Endothelial cell of umbilical vein (primary cell): ENCODE measurements around the gene MAN2A1.

Experiments used
- EZH2 ChIP-seq: IDR thresholded peaks from 2 replicates; pipeline ENCODE4 v1.6.1; 2012; ENCODE audit warnings: borderline replicate concordance, low read depth, mild to moderate bottlenecking, moderate library complexity, low read length, inconsistent platforms; ENCODE audit not compliant: severe bottlenecking
- GATA2 ChIP-seq: IDR thresholded peaks from 2 replicates; pipeline ENCODE4 v1.7.0; 2011; ENCODE audit warnings: low read depth, mild to moderate bottlenecking, moderate library complexity, mixed read lengths, low read length; ENCODE audit not compliant: insufficient read length, insufficient read depth
- JUN ChIP-seq: IDR thresholded peaks from 2 replicates; pipeline ENCODE4 v1.6.1; 2011; ENCODE audit warnings: borderline replicate concordance, low read depth; ENCODE audit not compliant: insufficient read length, insufficient read depth
- MYC ChIP-seq: IDR thresholded peaks from one replicate; pipeline ENCODE4 v1.6.1; 2011; ENCODE audit warnings: mild to moderate bottlenecking, low read depth, low read length
- POLR2A ChIP-seq: IDR thresholded peaks from 2 replicates; pipeline ENCODE4 v1.6.1; 2012; ENCODE audit warnings: low read depth, mild to moderate bottlenecking, control low read depth, low read length
- POLR2AphosphoS5 ChIP-seq: IDR thresholded peaks from 2 replicates; pipeline ENCODE4 v1.6.1; 2012; ENCODE audit warnings: low read depth, mild to moderate bottlenecking, control low read depth, low read length, moderate library complexity; ENCODE audit not compliant: insufficient read depth
- TF ChIP-seq, protein P1 (sequence below), 2 donors: IDR thresholded peaks; 1 replicate in 1 of 2; 2 replicates in 1 of 2; pipeline ENCODE4 v1.5.1; 2011; ENCODE audit warnings: low read length in 2 of 2, mild to moderate bottlenecking in 2 of 2, moderate library complexity in 2 of 2, control low read depth in 1 of 2, inconsistent platforms in 1 of 2, low read depth in 1 of 2; ENCODE audit not compliant: insufficient read depth in 1 of 2; ENCODE audit errors: extremely low read depth in 1 of 2
- TF ChIP-seq, protein P2 (sequence below): IDR thresholded peaks from 2 replicates; pipeline ENCODE4 v1.6.1; 2011; ENCODE audit not compliant: insufficient read depth, insufficient read length

DNA sequence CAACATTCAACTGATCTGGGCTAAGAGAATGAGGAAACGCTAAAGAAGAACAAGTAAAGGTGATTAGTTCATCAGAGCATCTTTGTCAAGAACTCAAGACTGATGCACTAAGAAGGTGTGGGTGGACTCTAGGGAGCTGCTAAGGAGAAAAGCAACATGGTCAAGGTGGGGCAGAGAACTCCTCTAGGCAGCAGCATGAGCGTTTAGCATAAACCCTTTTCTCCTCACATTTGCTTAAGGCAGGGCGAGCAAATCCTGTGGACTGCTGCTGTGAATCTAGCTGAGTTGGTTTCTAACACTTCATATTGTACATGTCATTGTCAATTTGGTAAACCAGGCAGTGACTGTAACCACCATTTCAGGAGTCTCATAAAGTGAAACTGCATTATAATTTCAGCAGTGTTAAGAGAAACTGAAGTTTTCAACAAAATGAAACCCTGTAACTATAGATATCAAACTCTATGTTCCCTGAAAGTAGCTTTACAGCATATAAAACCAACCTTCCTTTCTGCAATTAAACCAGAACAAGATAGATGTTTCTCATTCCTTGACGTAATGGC lies 45.9 kb upstream of the MAN2A1 start:
- TF ChIP-seq, protein P1, sequence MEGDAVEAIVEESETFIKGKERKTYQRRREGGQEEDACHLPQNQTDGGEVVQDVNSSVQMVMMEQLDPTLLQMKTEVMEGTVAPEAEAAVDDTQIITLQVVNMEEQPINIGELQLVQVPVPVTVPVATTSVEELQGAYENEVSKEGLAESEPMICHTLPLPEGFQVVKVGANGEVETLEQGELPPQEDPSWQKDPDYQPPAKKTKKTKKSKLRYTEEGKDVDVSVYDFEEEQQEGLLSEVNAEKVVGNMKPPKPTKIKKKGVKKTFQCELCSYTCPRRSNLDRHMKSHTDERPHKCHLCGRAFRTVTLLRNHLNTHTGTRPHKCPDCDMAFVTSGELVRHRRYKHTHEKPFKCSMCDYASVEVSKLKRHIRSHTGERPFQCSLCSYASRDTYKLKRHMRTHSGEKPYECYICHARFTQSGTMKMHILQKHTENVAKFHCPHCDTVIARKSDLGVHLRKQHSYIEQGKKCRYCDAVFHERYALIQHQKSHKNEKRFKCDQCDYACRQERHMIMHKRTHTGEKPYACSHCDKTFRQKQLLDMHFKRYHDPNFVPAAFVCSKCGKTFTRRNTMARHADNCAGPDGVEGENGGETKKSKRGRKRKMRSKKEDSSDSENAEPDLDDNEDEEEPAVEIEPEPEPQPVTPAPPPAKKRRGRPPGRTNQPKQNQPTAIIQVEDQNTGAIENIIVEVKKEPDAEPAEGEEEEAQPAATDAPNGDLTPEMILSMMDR (IDR thresholded peaks at IDR 0.05; ENCODE audit: extremely low read depth in 1 of 2, insufficient read depth in 1 of 2, low read depth in 1 of 2, low read length in 2 of 2) = no peak
- no peak for TF ChIP-seq POLR2A
- TF ChIP-seq EZH2 = no peak
- TF ChIP-seq, protein P2, sequence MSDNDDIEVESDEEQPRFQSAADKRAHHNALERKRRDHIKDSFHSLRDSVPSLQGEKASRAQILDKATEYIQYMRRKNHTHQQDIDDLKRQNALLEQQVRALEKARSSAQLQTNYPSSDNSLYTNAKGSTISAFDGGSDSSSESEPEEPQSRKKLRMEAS = no peak
- no peak for TF ChIP-seq MYC
- TF ChIP-seq JUN = no peak
- no peak for TF ChIP-seq POLR2AphosphoS5
- TF ChIP-seq GATA2 = no peak
